BJ (cell line): ENCODE results near the gene RCOR3. TPM values are rescaled to one million over a fixed set of nuclear protein-coding genes. Genes with fewer than 3 reads are reported as not detected.

ENCODE experiments used
- CTCF ChIA-PET: fragments of 350-600 bp; formaldehyde crosslinking; extraction: SDS; loops from one replicate; lab custom pipeline; 2021; ENCODE audit warnings: antibody characterized with exemption, inconsistent platforms; lab: Yijun Ruan, JAX
- POLR2A ChIA-PET: fragments of 300-600 bp; sonication (Branson Sonifier 250); formaldehyde crosslinking; extraction: SDS; loops from one replicate; lab custom pipeline; 2021; ENCODE audit warnings: antibody characterized with exemption; lab: Charles Lee
- DNase-seq: peaks from one replicate; pipeline ENCODE4 v3.0.0-alpha.2; 2011; ENCODE audit warnings: low read depth
- H3K27me3 ChIP-seq: 2 replicates; pipeline ENCODE4 v1.6.0; 2011; ENCODE audit warnings: low read length; ENCODE audit not compliant: control insufficient read depth, insufficient read depth
- H3K36me3 ChIP-seq: 2 replicates; pipeline ENCODE4 v1.5.1; 2011; ENCODE audit warnings: low read length; ENCODE audit not compliant: control insufficient read depth, insufficient read depth
- H3K4me3 ChIP-seq: 2 replicates; pipeline ENCODE4 v1.5.1; 2011; ENCODE audit warnings: low read depth, mild to moderate bottlenecking, control low read depth, low read length
- polyA plus RNA-seq: library from polyadenylated mRNA; depleted of rRNA; stranded (reverse); fragments of >200 nt; gene quantifications from 2 replicates; pipeline ENCODE4 v1.2.3, GENCODE V29; 2011
- TF ChIP-seq, protein P1 (sequence below): IDR thresholded peaks from 2 replicates; pipeline ENCODE4 v1.5.1; 2011; ENCODE audit warnings: low read depth, mild to moderate bottlenecking, control low read depth, inconsistent platforms, low read length, moderate library complexity; ENCODE audit not compliant: insufficient read depth

RCOR3 gene
- polyA plus RNA-seq, 1 experiment, result 27.7 TPM

DNA sequence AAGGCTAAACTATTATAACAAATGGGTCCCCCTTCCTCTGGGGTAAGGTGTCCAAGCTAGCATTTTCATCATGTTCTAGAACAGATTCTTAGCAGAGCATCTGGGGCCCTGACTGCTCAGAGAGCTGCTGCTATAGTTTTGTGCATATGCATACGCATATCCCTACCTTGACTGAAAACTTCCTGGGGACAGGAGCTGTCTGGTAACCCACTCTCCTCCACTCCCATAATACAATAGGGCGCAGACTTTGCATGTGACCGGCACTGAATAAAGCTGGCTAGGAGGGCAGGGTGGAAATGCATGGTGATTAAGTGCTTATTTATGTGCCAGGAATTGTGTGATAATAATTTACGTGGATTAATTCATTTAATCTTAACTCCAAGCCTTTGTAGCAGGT is 79.1 kb downstream of the RCOR3 start:
- Histone ChIP-seq H3K4me3 (no peak overlapping the region), H3K36me3 (no peaks in the 10 kb centered on the region), H3K27me3 (no peaks in the 10 kb centered on the region)
- TF ChIP-seq, protein P1, sequence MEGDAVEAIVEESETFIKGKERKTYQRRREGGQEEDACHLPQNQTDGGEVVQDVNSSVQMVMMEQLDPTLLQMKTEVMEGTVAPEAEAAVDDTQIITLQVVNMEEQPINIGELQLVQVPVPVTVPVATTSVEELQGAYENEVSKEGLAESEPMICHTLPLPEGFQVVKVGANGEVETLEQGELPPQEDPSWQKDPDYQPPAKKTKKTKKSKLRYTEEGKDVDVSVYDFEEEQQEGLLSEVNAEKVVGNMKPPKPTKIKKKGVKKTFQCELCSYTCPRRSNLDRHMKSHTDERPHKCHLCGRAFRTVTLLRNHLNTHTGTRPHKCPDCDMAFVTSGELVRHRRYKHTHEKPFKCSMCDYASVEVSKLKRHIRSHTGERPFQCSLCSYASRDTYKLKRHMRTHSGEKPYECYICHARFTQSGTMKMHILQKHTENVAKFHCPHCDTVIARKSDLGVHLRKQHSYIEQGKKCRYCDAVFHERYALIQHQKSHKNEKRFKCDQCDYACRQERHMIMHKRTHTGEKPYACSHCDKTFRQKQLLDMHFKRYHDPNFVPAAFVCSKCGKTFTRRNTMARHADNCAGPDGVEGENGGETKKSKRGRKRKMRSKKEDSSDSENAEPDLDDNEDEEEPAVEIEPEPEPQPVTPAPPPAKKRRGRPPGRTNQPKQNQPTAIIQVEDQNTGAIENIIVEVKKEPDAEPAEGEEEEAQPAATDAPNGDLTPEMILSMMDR, result no peak
- ChIA-PET POLR2A (no interaction called here), CTCF (interaction anchor here (2.9 kb wide), 1 partner anchor 13 kb away, joined by 12 read pairs; no protein-coding TSS in a partner anchor)
- DNase-seq, result no peak

DNA sequence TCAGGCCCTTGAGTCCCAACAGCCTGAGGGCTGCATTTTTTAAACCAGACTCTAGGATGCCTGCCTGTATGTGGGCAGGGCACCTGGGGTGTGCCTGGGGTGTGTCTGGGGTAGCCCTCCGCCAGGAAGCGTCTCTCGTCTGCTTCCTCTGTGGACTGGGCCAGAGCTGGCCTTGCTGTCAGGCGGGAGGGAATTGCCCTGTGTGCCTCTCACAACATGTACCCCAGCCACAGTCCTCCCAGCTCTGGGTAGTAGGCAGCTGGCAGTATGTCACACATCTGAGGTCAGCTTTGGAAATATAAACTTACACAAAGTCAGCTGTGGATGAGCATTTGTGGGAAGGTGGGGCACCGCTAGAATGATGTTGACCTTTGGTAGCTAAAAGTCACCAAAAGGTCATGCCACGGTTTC is 80.5 kb downstream of the RCOR3 start:
- CTCF ChIA-PET, result no interaction called here

DNA sequence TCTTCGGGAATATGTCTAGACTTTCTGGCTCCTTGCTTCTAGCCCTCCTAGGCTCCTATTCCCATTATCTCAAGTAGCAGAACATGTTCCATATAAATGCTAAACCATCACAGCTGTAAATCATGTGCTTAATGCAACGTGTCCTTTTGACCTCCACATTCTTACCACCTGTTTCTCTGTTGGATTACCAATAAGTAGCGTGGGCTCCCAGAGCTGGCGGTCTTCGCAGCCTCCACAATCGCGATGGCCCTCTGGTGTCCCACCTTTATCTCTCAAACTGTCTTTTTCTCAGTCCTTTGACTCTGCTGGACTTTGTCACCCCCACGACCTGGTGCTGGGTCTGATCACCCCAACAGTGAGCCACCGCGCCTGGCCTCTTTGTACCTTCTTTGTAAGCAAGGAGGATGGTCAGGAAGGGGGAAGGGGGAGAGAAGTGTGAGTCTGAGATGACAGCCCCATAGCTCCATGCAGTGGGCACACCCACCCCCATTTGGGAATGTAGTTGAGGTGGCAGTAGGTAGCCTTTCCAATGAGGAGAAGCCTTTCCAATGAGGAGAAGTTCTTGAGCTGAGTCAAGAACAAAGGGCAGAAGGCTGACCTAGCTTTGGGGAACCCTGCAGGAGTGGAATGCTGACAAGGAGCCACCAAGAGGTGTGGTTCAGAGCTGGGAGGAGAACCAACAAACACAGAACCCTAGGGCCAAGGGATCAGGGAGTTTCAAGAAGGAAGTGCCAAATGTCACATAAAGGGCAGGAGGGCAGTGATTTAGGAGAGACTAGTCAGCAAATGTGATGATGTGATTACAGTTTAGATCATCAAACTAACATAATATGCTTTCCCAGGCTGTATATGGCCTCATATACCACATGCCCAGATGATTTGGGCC is 81.7 kb downstream of the RCOR3 start:
- ChIA-PET POLR2A (no interaction called here), CTCF (interaction anchor here (0.6 to 1.4 kb wide), 2 partner anchors 17 to 139 kb away, joined by 3 read pairs; no protein-coding TSS in a partner anchor)
- H3K27me3 ChIP-seq, result no peaks in the 10 kb centered on the region
- no peak overlapping the region for H3K4me3 ChIP-seq
- TF ChIP-seq, protein P1, result no peak
- 0 out of 2 replicates have a peak, but pooled peaks cover 1% of the 10 kb centered on the region for H3K36me3 ChIP-seq
- no peak for DNase-seq

More for the DNA sequence above, 80.5 kb downstream of the RCOR3 start:
- DNase-seq, result no peak
- Histone ChIP-seq H3K4me3 (no peak overlapping the region), H3K36me3 (0 out of 2 replicates have a peak, but pooled peaks cover 1% of the 10 kb centered on the region), H3K27me3 (no peaks in the 10 kb centered on the region)
- POLR2A ChIA-PET, result no interaction called here
- TF ChIP-seq, protein P1, result no peak

DNA sequence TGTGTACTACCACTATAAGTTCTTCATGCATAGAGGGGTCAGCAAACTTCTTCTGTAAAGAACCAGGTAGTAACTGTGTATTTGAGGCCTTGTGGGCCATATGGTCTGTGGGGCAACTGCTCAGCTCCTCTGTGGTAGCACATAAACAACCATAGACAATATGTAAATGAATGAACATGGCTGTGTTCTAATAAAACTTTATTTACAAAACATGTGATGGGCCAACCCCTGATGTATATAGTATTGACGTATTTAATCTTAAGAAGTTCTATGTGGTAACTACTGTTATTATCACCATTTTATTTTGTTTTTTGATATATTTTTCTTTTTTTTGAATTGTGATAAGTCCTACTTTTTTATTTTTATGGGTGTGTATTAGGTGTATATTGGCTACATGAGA is 82.8 kb downstream of the RCOR3 start:
- CTCF ChIA-PET, result interaction anchor here (1.4 kb wide), 1 partner anchor 19 kb away, joined by 3 read pairs; no protein-coding TSS in a partner anchor
- POLR2A ChIA-PET, result no interaction called here
- TF ChIP-seq, protein P1, result no peak

DNA sequence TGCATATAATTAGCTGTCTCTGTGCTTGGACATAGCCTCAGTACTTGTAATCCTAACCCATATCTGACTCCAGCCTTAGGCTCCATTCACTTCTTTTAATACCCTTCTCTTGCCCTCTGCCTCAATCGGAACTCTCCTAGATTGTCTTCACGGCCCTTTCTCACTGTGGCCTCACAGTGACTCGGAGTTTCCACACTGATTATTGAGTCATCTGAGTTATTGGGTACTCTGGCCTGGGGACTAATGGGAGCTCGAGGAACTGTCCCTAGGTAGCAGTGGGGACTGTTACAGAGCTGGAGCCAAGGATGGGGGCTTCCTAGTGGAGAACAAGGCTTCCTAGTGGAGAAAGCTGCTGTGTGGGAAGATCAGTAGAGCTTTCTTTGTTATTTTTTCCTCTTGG is 84.4 kb downstream of the RCOR3 start:
- ChIA-PET CTCF (interaction anchor here (1.1 kb wide), 1 partner anchor 23 kb away, joined by 3 read pairs; no protein-coding TSS in a partner anchor), POLR2A (no interaction called here)
- H3K4me3 ChIP-seq, result no peak overlapping the region
- H3K27me3 ChIP-seq, result no peaks in the 10 kb centered on the region
- H3K36me3 ChIP-seq, result 0 out of 2 replicates have a peak, but pooled peaks cover 1% of the 10 kb centered on the region
- DNase-seq, result no peak
- TF ChIP-seq, protein P1, result no peak

More for the DNA sequence above, 82.8 kb downstream of the RCOR3 start:
- no peak overlapping the region for H3K4me3 ChIP-seq
- no peak for DNase-seq
- H3K36me3 ChIP-seq, result 0 out of 2 replicates have a peak, but pooled peaks cover 1% of the 10 kb centered on the region
- H3K27me3 ChIP-seq, result no peaks in the 10 kb centered on the region
